ENCODE measurements around the gene NKD1. TPM values are rescaled to one million over a fixed set of nuclear protein-coding genes. Genes with fewer than 3 reads are reported as not detected.

The NKD1 gene
- total RNA-seq, 3 donors from 2014 or later = 1.3 to 5.0 (median 4.6) TPM

DNA sequence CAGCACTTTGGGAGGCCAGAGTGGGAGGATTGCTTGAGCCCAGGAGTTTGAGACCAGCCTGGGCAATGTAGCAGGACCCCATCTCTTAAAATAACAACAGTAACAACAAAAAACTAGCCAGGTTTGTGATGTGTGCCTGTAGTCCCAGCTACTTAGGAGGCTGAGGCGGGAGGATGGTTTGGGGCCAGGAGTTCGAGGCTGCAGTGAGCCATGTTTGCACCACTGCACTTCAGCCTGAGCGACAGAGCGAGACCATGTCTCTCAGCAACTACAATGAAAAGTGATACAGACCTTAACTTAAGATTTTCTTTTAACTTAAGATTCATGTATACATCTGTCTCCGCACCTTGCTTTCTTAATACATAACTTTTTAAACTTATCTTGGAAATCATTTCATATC lies 17.2 kb downstream of the NKD1 start:
- TF ChIP-seq POLR2AphosphoS5 (IDR thresholded peaks at IDR 0.05) (no peak), POLR2A (IDR thresholded peaks at IDR 0.05) (no peak)
- Histone ChIP-seq H3K27me3 (no peaks in the 10 kb centered on the region), H3K4me1 (no peaks in the 10 kb centered on the region), H3K9me3 (peaks cover 0 to 10% of the 10 kb centered on the region in 2 donors), H3K4me3 (no peak overlapping the region), H3K27ac (no peak overlapping the region), H3K36me3 (no peaks in the 10 kb centered on the region)
- no peak for DNase-seq (ENCODE audit: low spot score in 2 of 2)
- intact Hi-C loops (cut with DNase I; ENCODE audit: low total_unique reads) = no loop called here

DNA sequence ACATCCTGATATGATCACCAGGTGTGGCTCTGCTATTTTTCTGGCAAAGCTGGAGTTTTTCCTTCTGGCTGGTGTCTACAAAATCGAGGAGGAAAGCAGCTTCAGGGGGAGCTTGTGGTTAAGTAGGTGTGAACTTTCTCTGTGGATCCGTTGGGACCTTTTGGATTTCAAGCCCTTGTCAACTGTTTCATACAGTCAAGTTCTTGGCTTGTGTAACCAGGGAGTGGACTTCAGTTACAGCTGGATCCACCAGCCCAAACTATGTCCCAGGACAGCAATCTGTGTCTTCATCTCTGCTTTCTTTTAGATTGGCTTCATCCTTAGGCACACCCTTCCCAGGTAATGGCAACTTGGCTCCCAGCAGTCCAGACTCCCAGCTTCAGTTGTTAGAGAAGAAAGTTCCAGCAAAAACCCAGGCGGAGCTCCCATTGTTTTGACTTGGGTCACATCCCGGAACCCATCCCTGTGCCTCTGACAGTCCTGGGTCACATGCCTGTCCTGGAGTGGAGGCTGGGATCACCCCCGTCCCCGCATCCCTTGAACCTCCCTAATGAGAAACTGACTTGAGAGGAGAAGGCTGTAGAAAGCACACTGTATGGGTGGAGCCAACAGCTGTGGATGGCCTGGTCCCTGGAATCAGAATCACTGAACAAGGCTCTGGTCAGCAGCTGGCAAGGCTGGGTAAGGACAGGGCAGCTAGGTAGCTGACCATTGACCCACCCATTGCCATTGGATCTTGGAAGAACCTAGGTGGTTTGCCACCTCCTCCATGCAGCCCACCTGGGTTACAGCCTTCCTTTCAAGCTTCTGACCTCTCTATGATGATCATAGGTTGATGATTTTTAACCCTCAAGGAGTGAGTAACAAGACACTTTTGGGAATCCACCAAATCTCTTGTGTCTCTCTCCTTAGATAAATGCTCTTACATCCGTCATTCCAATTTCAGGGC lies 18.1 kb downstream of the NKD1 start:
- no peaks in the 10 kb centered on the region for H3K27me3 ChIP-seq
- no peak overlapping the region for H3K4me3 ChIP-seq
- TF ChIP-seq, protein P1, sequence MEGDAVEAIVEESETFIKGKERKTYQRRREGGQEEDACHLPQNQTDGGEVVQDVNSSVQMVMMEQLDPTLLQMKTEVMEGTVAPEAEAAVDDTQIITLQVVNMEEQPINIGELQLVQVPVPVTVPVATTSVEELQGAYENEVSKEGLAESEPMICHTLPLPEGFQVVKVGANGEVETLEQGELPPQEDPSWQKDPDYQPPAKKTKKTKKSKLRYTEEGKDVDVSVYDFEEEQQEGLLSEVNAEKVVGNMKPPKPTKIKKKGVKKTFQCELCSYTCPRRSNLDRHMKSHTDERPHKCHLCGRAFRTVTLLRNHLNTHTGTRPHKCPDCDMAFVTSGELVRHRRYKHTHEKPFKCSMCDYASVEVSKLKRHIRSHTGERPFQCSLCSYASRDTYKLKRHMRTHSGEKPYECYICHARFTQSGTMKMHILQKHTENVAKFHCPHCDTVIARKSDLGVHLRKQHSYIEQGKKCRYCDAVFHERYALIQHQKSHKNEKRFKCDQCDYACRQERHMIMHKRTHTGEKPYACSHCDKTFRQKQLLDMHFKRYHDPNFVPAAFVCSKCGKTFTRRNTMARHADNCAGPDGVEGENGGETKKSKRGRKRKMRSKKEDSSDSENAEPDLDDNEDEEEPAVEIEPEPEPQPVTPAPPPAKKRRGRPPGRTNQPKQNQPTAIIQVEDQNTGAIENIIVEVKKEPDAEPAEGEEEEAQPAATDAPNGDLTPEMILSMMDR (IDR thresholded peaks at IDR 0.05) = no peak
- no peak for TF ChIP-seq POLR2A (IDR thresholded peaks at IDR 0.05)
- no peak for TF ChIP-seq POLR2AphosphoS5 (IDR thresholded peaks at IDR 0.05)
- H3K9me3 ChIP-seq = peaks cover 0 to 5% of the 10 kb centered on the region in 2 donors
- DNase-seq (ENCODE audit: low spot score in 2 of 2) = no peak
- H3K27ac ChIP-seq = no peak overlapping the region
- no peaks in the 10 kb centered on the region for H3K4me1 ChIP-seq
- intact Hi-C loops (cut with DNase I; ENCODE audit: low total_unique reads) = no loop called here
- no peaks in the 10 kb centered on the region for H3K36me3 ChIP-seq

GRCh38 chr16:50567651-50568050 lies 19.5 kb downstream of the NKD1 start:
- TF ChIP-seq, protein P1 (IDR thresholded peaks at IDR 0.05) = no peak
- no peak for TF ChIP-seq POLR2AphosphoS5 (IDR thresholded peaks at IDR 0.05)
- no peak for TF ChIP-seq POLR2A (IDR thresholded peaks at IDR 0.05)
- no peak for DNase-seq (ENCODE audit: low spot score in 2 of 2)
- H3K27me3 ChIP-seq = no peaks in the 10 kb centered on the region
- no peaks in the 10 kb centered on the region for H3K9me3 ChIP-seq
- intact Hi-C loops (cut with DNase I; ENCODE audit: low total_unique reads) = no loop called here
- H3K27ac ChIP-seq = no peak overlapping the region
- H3K36me3 ChIP-seq = no peaks in the 10 kb centered on the region
- H3K4me1 ChIP-seq = no peaks in the 10 kb centered on the region
- no peak overlapping the region for H3K4me3 ChIP-seq

GRCh38 chr16:50568187-50568815 lies 20.1 kb downstream of the NKD1 start:
- DNase-seq (ENCODE audit: low spot score in 2 of 2) = no peak
- Histone ChIP-seq H3K36me3 (no peaks in the 10 kb centered on the region), H3K4me3 (no peak overlapping the region), H3K9me3 (no peaks in the 10 kb centered on the region), H3K27me3 (no peaks in the 10 kb centered on the region), H3K27ac (no peak overlapping the region), H3K4me1 (no peaks in the 10 kb centered on the region)
- intact Hi-C loops (cut with DNase I; ENCODE audit: low total_unique reads) = no loop called here
- no peak for TF ChIP-seq POLR2A (IDR thresholded peaks at IDR 0.05)
- TF ChIP-seq, protein P1 (IDR thresholded peaks at IDR 0.05) = no peak
- TF ChIP-seq POLR2AphosphoS5 (IDR thresholded peaks at IDR 0.05) = no peak

DNA sequence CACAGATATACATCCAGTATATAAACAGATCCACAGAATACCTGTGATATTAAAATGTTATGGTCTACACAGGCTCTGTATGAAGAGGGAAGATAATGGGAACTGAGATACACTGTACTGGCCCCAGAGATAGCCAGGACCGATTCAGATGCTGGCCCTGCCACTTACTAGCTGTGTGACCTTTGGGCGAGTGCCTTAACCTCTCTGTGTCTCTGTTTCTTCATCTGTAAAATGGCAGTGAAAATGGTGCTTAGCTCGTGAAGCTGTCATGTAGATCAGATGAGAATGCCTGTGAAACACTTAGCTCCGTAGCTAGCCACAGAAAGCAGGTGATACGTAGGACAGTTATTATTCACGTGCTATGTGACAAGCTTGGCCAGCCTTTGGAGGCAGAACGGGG lies 22.2 kb downstream of the NKD1 start:
- TF ChIP-seq, protein P1 (IDR thresholded peaks at IDR 0.05) = no peak
- TF ChIP-seq POLR2AphosphoS5 (IDR thresholded peaks at IDR 0.05) (no peak), POLR2A (IDR thresholded peaks at IDR 0.05) (no peak)
- no peaks in the 10 kb centered on the region for H3K36me3 ChIP-seq
- no peaks in the 10 kb centered on the region for H3K27me3 ChIP-seq
- H3K4me3 ChIP-seq = no peak overlapping the region
- intact Hi-C loops (cut with DNase I; ENCODE audit: low total_unique reads) = no loop called here
- H3K9me3 ChIP-seq = no peaks in the 10 kb centered on the region
- DNase-seq (ENCODE audit: low spot score in 2 of 2) = no peak
- no peaks in the 10 kb centered on the region for H3K4me1 ChIP-seq
- no peak overlapping the region for H3K27ac ChIP-seq

All from breast epithelium (tissue), 4 donors.